ENCODE data around the gene IFNK.

GRCh38 chr9:27475057-27475595 lies 49.0 kb upstream of the IFNK start:
- TF ChIP-seq, protein P1, sequence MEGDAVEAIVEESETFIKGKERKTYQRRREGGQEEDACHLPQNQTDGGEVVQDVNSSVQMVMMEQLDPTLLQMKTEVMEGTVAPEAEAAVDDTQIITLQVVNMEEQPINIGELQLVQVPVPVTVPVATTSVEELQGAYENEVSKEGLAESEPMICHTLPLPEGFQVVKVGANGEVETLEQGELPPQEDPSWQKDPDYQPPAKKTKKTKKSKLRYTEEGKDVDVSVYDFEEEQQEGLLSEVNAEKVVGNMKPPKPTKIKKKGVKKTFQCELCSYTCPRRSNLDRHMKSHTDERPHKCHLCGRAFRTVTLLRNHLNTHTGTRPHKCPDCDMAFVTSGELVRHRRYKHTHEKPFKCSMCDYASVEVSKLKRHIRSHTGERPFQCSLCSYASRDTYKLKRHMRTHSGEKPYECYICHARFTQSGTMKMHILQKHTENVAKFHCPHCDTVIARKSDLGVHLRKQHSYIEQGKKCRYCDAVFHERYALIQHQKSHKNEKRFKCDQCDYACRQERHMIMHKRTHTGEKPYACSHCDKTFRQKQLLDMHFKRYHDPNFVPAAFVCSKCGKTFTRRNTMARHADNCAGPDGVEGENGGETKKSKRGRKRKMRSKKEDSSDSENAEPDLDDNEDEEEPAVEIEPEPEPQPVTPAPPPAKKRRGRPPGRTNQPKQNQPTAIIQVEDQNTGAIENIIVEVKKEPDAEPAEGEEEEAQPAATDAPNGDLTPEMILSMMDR (IDR thresholded peaks at IDR 0.05) = no peak
- no peak for TF ChIP-seq POLR2A (IDR thresholded peaks at IDR 0.05)

Data from uterus (tissue), 2 donors.